ENCODE data around the gene TOR4A.

Gene TOR4A

GRCh38 chr9:137278061-137278701, 655 bp downstream of the TOR4A start:
- no peak for TF ChIP-seq Cebpa-rat (IDR thresholded peaks at IDR 0.05)
- Histone ChIP-seq H3K4me3 (peak overlapping the region; percentile 41 to 92 (median 64)), H3K4me2 (peak overlapping the region; percentile 84 to 100 (median 98)), H3K27me3 (no peaks in the 10 kb centered on the region), H3K27ac (peak overlapping the region; percentile 76 to 95 (median 88)), H3K9ac (peak overlapping the region; percentile 74 to 93 (median 82)), H4K20me1 (peaks cover 0 to 65% (median 18%) of the 10 kb centered on the region in 11 experiments; a peak in 14 of 22 replicates), H3K36me3 (peaks cover 3 to 50% (median 19%) of the 10 kb centered on the region in 11 experiments; a peak in 18 of 22 replicates), H3K4me1 (peaks cover 86 to 100% (median 98%) of the 10 kb centered on the region in 10 experiments), H3K9me3 (replicated peaks in 1 of 11) (no peaks in the 10 kb centered on the region)

GRCh38 chr9:137278721-137279711, 1.5 kb downstream of the TOR4A start:
- Histone ChIP-seq H3K4me1 (peaks cover 86 to 97% (median 93%) of the 10 kb centered on the region in 10 experiments), H3K36me3 (peaks cover 0 to 50% (median 13%) of the 10 kb centered on the region in 11 experiments; a peak in 14 of 22 replicates), H3K27me3 (no peaks in the 10 kb centered on the region), H3K4me2 (peak overlapping the region; percentile 84 to 100 (median 98)), H3K9me3 (replicated peaks in 1 of 11) (no peaks in the 10 kb centered on the region), H3K4me3 (peak overlapping the region in 6 of 10 experiments; percentile 60 to 92 (median 83); a peak in 11 of 20 replicates), H3K9ac (peak overlapping the region in 6 of 11 experiments; percentile 78 to 93 (median 87); a peak in 8 of 22 replicates), H4K20me1 (peaks cover 0 to 71% (median 15%) of the 10 kb centered on the region in 11 experiments; a peak in 14 of 22 replicates), H3K27ac (peak overlapping the region in 6 of 11 experiments; percentile 87 to 95 (median 90); a peak in 7 of 22 replicates)
- TF ChIP-seq Cebpa-rat (IDR thresholded peaks at IDR 0.05), result no peak

GRCh38 chr9:137279741-137280473, 2.4 kb downstream of the TOR4A start:
- H3K27me3 ChIP-seq, result no peaks in the 10 kb centered on the region
- H3K4me1 ChIP-seq, result peaks cover 77 to 88% (median 84%) of the 10 kb centered on the region in 10 experiments
- peaks cover 0 to 72% (median 9%) of the 10 kb centered on the region in 11 experiments; a peak in 14 of 22 replicates for H4K20me1 ChIP-seq
- no peak for TF ChIP-seq Cebpa-rat (IDR thresholded peaks at IDR 0.05)
- H3K27ac ChIP-seq, result no peak overlapping the region; a peak in 1 of 22 replicates
- H3K4me2 ChIP-seq, result peak overlapping the region; percentile 84 to 100 (median 98)
- peak overlapping the region in 9 of 11 experiments; percentile 53 to 71 (median 65); a peak in 11 of 22 replicates for H3K9ac ChIP-seq
- H3K9me3 ChIP-seq (replicated peaks in 1 of 11), result peaks cover 0 to 3% (median 0%) of the 10 kb centered on the region in 11 experiments; a peak in 4 of 22 replicates
- peak overlapping the region in 6 of 10 experiments; percentile 29 to 92 (median 64); a peak in 11 of 20 replicates for H3K4me3 ChIP-seq
- H3K36me3 ChIP-seq, result peaks cover 0 to 57% (median 13%) of the 10 kb centered on the region in 11 experiments; a peak in 14 of 22 replicates

- H3K27ac ChIP-seq, result peak overlapping the region in 7 of 11 experiments; percentile 17 to 51 (median 42); a peak in 9 of 22 replicates
- H3K4me2 ChIP-seq, result peak overlapping the region; percentile 84 to 100 (median 98)
- no peaks in the 10 kb centered on the region for H3K27me3 ChIP-seq
- peak overlapping the region in 9 of 10 experiments; percentile 12 to 92 (median 42); a peak in 14 of 20 replicates for H3K4me3 ChIP-seq
- H3K36me3 ChIP-seq, result peaks cover 0 to 57% (median 13%) of the 10 kb centered on the region in 11 experiments; a peak in 14 of 22 replicates
- no peak for TF ChIP-seq Cebpa-rat (IDR thresholded peaks at IDR 0.05)
- peaks cover 0 to 8% (median 4%) of the 10 kb centered on the region in 11 experiments; a peak in 7 of 22 replicates for H3K9me3 ChIP-seq (replicated peaks in 1 of 11)
- H3K4me1 ChIP-seq, result peaks cover 71 to 81% (median 76%) of the 10 kb centered on the region in 10 experiments
- H3K9ac ChIP-seq, result peak overlapping the region; percentile 29 to 71 (median 61); a peak in 21 of 22 replicates
- peaks cover 0 to 73% (median 9%) of the 10 kb centered on the region in 11 experiments; a peak in 14 of 22 replicates for H4K20me1 ChIP-seq
Observed at GRCh38 chr9:137280474-137281344, 3.2 kb downstream of the TOR4A start.

- peaks cover 0 to 8% (median 4%) of the 10 kb centered on the region in 11 experiments; a peak in 8 of 22 replicates for H3K9me3 ChIP-seq (replicated peaks in 1 of 11)
- peak overlapping the region; percentile 84 to 100 (median 98) for H3K4me2 ChIP-seq
- peak overlapping the region in 6 of 11 experiments; percentile 17 to 46 (median 41); a peak in 8 of 22 replicates for H3K27ac ChIP-seq
- peaks cover 0 to 57% (median 13%) of the 10 kb centered on the region in 11 experiments; a peak in 14 of 22 replicates for H3K36me3 ChIP-seq
- H3K9ac ChIP-seq, result peak overlapping the region; percentile 29 to 71 (median 61); a peak in 20 of 22 replicates
- H3K27me3 ChIP-seq, result no peaks in the 10 kb centered on the region
- TF ChIP-seq Cebpa-rat (IDR thresholded peaks at IDR 0.05), result no peak
- peak overlapping the region in 9 of 10 experiments; percentile 12 to 92 (median 42); a peak in 13 of 20 replicates for H3K4me3 ChIP-seq
- peaks cover 0 to 82% (median 9%) of the 10 kb centered on the region in 11 experiments; a peak in 13 of 22 replicates for H4K20me1 ChIP-seq
- peaks cover 71 to 81% (median 73%) of the 10 kb centered on the region in 10 experiments for H3K4me1 ChIP-seq
Observed at GRCh38 chr9:137281345-137282116, 4.0 kb downstream of the TOR4A start.

- Histone ChIP-seq H3K4me2 (peak overlapping the region in 9 of 11 experiments; percentile 4 to 60 (median 38); a peak in 14 of 22 replicates), H3K36me3 (peaks cover 0 to 26% (median 0%) of the 10 kb centered on the region in 11 experiments; a peak in 7 of 22 replicates), H3K4me1 (peaks cover 27 to 32% (median 31%) of the 10 kb centered on the region in 10 experiments), H3K27ac (no peak overlapping the region), H3K4me3 (no peak overlapping the region), H4K20me1 (peaks cover 0 to 57% (median under 1%) of the 10 kb centered on the region in 11 experiments; a peak in 9 of 22 replicates), H3K27me3 (no peaks in the 10 kb centered on the region), H3K9ac (no peak overlapping the region), H3K9me3 (replicated peaks in 1 of 11) (peaks cover 0 to 8% (median 4%) of the 10 kb centered on the region in 11 experiments; a peak in 8 of 22 replicates)
- no peak for TF ChIP-seq Cebpa-rat (IDR thresholded peaks at IDR 0.05)
Observed at GRCh38 chr9:137286975-137287383, 9.5 kb downstream of the TOR4A start.
